Left forelimb (tissue), 1 donor: Measurements from ENCODE around the gene BLVRB.
"Not testable (repeated sequence)": the region's sequence is repeated elsewhere in the genome, so short reads cannot be mapped to it uniquely, and the experiment has no call there.

Source experiments
- DNase-seq: peaks from one replicate; pipeline ENCODE4 v3.0.0-alpha.2; 2018; ENCODE audit warnings: low spot score

The BLVRB gene

DNA sequence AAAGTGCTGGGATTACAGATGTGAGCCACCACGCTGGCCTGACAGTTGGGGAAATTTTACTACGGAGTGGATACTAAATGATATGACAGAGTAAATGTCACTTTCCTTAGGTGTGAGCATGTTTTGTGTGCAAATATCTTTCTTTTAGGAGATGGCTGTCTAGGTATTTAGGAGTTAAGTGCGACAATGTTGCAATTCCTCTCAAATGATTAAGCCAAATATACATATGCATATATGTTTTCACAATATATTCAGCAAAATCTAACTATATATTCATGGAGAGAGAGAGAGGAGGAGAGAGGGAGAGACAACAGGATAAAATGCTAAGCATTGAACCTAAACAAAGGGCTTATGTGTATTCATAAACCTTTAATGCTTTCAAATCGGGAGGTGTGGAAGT is 16.0 kb downstream of the BLVRB start:
- no peak for DNase-seq

DNA sequence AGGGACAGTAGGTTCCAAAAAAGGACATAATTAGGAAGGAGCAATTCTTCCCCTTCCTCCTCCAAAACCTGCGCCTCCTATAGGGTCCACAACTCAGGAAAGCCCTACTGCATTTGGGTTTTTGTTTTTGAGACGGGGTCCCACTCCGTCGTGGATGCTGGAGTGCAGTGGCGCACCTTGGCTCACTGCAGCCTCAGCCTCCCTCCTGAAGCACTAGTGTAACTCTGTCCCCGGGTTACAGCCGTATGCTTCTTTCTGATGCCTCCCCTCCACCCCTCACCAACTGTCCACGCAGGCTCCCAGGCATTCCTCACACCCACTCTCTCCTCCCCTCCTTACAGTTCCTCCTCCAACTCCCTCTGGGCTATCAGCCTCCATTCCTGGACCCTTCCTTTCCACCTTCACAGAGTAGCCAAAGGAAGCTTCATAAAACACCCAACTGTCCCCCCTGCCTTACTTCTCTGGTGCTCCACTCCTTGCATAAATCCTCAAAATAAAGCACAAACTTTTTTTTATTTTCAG is 19.2 kb downstream of the BLVRB start:
- DNase-seq, result no peak

DNA sequence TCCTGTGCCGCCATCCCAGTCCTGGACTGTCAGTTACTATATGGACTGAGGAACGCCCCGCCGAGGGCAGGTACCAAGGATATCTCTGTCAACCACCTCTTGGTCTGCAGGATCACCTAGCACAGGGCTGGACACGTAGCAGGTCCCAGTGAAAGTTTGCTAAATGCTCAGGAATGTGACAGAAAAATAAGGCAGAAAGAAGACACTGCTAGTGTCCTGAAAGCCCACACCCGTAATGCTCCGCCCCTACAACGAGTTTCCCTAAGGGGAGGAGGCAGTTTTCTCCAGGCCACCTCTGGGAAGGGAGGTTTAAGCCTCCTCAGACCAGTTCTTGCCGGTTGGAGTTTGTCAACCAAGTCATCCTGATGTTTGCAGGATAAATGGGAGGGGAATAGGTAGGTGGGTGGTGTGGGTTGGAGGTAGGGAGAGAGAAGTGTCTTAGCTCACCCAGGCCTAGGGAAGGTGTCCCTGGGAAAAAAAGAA is 19.7 kb downstream of the BLVRB start:
- DNase-seq, result no peak

DNA sequence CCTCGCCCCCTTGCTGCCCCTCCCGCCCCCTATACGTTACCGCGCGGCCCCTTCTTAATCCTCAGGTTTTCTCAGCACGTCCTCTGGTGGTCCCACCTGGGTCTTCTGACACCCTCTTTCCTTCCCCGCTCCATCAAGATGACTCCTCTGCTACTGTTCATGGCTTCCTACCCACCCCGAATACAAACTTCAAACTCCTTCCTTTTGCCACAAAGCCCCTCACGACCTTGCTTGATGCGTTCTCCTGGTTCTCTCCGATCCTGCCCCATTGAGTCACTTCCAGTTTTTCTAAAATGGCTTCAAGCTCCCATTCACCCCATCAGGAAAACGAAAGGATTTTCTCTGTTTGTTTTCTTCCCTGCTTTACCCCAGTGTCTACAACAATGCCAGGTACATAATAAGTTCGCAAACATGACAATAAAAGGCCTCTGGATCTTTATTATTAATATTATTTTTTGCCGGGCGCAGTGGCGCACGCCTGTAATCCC is 20.7 kb downstream of the BLVRB start:
- no peak for DNase-seq

DNA sequence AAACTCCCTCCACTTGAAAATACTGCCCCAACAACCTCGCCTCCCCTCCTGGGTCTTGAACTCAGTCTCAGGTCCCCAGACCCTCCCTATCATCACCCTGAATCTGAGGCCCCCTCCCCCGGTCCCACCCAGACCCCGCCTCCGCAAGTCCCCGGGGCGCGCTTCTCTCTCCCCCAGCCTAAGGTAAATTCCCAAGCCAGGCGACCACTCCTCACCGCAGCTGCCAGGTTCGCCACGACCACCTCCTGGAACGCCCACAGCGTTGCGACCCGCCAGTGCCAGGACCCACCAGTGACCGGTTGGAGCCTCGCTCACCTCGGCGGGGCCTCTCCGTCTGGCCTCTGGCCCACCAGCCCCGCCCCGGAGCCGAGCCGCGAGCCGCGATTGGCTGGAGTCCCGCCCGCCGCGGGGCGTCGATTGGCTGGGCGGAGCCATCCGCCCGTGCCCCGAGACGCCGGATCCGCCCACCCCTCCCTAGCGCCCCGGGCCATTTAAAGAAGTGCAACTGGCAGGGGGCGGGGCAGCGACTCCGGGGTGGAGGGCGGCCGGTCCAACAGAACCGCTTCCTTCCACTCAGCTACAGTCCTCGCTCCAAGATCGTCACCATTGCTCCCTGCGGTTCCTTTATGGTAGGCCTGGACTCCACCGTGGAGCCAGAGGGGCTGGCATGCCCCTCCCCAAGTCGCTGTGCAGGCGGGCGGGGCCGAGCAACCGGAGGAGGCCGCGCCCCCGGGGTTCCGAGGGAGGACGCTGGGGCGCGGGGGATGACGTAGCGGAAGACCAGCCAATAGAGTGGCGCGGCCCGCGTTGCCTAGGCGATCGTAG is 21.3 kb downstream of the BLVRB start, which contains the start of gene SERTAD3:
Gene SERTAD3, minus strand, starts transcription at position 336 of the 825 bp plus-strand sequence. CDS start 2,255 bp downstream, outside the sequence.
- DNase-seq, result peak; percentile 98

DNA sequence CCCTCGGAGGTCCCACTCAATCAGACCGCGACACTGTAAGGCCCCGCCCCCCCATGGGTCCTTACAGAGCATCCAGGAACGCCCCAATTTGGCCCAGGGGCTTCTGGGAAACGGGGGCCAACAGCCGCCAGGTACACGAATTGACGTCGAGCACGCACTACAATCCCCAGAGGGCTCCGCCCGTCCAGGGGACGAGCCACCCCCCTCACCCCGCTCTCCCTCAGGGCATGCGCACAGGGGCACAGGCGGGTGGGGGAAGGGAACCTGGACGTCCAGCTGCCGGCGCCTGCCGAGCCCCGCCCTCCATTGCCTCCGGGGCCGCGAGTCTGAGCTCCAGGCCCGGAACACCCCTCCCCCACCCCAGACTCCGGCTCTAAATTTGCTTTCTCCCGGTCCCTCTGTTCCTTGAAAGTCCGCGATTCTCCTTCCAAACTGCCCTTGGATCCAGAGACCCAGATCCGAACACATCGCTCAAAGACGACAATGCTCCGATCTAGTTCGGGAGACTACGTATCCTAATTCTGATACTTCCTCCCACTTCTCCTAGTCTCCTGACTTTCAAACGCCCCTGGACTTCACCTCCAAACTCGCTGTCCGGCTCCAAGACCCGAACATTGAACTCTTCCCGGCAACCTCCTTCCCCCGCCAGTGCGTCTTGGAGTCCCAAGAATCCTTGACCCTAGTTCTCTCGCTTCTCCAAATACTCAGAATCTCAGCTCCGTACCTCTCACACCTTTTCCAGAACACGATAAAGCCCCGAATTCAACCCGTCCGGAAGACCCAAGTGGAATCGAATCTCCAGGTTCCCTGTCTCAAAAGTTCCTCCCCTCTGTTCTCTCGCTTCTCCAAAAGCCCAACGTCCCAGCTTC is 22.2 kb downstream of the BLVRB start:
- DNase-seq, result peak; percentile 99

DNA sequence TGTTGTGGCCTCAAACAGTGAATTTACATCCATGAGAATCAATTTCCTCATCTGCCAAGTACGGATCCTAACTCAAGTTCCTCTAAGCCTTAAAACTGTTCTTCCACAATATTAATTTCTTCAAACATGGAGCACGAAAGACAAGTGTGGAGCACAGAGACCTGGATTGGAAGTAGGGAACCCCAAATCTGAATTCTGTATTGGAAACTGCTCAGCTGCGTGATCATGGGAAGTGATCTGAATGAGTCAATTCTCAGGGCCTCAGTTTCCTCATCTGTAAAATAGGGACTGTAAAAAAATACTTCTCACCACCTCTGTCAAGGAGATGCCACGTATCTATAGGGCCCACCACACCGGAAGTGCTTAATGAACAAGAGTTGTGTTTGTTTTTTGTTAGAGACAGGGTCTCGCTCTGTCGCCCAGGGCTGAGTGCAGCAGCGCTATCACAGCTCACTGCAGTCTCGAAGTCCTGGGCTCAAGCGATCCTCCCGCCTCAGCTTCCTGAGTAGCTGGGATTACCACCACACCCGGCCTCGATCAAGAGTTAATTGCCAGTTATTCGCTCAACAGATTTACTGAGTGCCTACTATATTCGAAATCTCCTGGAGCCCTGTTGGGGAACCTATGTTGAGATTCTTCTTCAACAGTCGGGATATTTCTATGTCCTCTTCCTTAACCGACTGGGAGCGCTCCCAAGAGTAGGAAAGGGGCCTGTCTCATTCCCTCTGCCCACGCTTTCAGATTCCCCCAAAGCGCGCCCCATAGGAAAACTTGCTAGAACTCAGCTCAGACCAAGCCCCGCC is 23.0 kb downstream of the BLVRB start:
- no peak for DNase-seq

DNA sequence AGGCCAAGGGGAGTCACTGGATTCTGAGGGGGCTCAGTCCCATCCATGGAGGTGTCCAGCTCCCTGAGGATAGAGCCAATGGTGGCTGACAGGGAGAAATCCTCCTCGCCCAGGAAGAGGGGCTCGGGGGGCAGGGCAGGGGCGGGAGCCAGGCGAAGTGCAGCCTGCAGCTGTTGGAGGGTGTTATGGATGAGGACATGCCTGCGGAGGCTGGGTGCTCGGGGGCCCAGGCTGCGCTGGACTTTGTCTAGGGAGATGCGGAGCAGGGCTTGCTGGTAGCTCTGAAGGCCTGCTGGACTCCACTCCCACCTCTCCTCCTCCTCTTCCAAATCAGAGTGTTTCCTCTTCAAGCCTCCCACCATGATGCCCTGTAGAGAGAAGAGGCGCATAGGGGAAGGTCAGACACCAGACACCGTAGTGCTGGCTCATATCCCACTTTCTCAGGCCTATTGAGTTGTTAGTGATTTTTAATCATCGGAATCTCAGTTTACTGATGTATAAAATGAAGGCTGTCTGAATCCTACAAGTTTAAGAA is 23.8 kb downstream of the BLVRB start:
- DNase-seq, result no peak

DNA sequence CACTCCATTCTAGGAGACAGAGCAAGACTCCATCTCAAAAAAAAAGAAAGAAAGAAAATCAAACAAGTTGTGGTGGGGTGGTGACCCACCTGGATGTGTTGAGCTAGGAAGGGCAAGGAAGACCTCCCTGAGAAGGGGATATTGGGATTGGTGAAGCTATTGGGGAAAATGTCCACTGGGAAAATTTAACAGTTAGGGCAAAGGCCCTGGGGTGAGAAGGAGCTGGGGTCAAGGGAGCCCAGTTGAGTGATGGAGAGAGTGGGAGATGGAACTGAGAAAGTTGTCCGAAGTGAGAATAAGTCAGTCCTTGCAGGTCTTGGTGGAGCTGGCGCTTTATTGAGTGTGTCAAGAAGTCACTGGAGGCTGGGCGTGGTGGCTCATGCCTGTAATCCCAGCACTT is 27.3 kb downstream of the BLVRB start:
- DNase-seq, result no peak

DNA sequence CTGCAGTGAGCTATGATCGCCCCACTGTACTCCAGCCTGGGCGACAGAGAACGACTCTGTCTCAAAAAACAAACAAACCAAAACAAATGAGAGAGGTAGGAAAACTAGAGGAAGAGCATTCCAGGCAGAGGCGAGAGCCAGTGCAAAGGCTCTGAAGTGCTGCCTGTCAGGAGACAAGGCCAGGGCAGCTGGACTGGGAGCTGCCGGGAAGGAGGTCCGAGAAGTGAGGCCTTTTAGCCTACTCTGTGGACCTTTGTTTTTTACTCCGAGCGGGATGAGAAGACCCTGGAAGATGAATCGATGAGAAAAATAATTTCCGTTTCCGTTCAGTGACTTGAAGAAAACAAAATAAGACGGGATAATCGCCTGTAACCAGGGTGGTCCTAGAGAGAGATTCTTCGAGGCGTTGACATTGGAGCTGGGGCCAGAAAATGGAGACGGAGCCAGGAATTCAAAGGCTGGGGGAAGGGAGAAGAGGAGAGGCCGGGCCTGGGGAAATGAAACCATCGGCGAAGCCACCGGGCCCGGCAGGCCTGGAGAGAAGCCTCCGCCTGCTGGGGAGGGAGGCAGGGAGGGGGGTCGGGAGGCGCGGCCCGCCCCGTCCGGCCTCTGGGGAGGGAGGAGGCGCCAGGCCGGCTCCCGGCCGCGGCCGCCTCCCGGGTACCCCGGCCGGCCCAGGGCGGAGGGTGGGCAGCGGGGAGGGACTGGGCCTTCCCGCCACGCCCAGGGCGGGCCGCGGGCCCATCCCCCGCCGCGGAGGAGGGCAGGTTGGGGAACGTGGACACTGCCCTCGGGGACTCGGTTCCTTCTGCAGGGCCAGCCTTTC is 31.9 kb downstream of the BLVRB start:
- DNase-seq, result peak; percentile 94

DNA sequence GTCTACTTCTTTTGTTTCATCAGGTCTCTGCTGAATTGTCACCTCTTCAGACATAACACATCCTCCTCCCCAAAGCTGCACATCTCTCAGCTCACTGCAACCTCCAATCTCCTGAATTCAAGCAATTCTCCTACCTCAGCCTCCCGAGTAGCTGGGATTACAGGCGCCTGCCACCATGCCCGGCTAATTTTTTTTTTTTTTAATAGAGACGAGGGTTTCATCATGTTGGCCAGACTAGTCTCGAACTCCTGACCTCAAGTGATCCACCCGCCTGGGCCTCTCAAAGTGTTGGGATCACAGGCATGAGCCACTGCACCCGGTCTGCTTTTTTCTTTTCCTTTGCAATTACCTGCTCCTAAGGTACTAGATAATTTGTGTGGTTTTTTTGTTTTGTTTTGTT is 32.8 kb downstream of the BLVRB start:
- DNase-seq, result not testable (repeated sequence)

DNA sequence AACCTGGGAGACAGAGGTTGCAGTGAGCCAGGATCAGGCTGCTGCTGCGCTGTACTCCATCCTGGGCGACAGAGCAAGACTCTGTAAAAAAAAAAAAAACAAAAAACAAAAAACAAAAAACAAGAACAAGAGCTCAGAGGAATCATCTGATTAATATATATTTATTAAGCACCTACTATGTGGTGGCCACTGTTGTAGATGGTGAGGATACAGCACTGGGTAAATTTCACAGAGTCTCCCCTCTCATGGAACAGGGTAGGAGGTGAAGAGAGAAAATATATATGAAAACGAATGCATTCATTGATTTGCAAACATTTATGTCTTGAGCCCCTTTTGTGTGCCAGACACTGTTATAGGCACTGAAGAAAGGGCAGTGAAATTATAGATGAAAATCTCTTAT is 33.8 kb downstream of the BLVRB start:
- DNase-seq, result no peak

DNA sequence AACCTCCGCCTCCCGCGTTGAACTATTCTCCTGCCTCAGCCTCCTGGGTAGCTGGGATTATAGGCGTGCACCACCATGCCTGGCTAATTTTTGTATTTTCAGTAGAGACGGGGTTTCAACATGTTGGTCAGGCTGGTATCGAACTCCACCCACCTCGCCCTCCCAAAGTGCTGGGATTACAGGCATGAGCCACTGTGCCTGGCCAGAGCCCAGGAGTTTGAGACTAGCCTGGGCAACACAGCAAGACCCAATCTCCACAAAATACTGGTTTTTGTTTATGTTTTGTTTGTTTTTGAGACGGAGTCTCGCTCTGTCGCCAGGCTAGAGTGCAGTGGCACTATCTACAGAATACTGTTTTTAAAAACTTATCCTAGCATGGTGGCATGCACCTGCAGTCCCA is 35.3 kb downstream of the BLVRB start:
- DNase-seq, result not testable (repeated sequence)

DNA sequence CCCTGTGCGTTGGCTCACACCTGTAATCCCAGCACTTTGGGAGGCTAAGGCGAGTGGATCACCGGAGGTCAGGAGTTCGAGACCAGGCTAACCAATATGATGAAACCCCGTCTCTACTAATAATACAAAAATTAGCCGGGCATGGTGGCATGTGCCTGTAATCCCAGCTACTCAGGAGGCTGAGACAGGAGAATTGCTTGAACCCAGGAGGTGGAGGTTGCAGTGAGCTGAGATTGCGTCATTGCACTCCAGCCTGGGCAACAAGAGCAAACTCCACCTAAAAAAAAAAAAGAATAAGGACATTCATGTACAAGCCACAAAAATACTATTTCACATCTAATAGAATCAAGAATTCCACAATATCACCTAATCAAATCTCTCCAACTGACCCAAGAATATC is 37.3 kb downstream of the BLVRB start:
- not testable (repeated sequence) for DNase-seq

DNA sequence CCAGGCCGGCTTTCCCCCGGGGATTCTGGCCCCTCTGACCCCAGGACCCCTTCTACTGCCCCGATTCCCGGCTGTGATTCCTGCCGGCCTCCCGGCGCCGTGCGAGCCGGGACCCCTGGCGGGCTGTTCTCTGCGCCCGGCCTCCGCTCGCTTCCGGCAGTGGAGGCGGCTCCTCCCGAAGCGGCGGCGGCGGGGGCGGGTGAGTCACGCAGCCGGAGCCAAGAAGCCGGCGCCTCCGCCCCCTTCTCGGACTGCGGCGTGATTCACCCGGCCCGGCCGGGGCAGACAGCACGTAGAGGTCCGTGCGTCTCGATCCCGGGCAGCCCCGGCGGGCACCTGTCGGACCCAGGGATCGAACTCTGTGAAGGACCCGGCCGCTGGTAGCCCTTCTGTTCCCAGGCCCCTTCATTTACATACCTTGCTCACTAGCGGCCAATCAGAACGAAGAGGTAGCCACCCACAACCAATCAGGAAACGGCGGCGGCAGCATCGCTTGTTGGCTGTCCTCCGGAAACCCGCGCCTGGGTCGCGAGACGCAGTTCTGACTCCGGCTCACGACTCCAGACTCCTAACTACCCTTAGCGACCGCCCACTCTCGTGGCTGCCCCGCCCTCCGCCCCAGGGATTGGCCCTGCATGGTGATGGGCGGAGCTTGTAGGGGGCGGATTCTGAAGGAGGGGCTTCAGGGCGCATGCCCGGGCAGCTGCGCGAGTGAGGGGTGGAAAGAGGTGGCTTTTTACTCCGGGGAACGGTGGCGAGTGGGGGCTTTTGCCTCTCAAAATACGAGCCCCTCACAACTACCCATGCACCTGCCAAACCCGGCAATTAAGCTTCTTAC is 39.9 kb downstream of the BLVRB start, which contains the start of gene SERTAD1:
Gene SERTAD1, minus strand, starts transcription at position 543 of the 838 bp plus-strand sequence. CDS start 2,446 bp downstream, outside the sequence.
- peak; percentile 100 for DNase-seq

DNA sequence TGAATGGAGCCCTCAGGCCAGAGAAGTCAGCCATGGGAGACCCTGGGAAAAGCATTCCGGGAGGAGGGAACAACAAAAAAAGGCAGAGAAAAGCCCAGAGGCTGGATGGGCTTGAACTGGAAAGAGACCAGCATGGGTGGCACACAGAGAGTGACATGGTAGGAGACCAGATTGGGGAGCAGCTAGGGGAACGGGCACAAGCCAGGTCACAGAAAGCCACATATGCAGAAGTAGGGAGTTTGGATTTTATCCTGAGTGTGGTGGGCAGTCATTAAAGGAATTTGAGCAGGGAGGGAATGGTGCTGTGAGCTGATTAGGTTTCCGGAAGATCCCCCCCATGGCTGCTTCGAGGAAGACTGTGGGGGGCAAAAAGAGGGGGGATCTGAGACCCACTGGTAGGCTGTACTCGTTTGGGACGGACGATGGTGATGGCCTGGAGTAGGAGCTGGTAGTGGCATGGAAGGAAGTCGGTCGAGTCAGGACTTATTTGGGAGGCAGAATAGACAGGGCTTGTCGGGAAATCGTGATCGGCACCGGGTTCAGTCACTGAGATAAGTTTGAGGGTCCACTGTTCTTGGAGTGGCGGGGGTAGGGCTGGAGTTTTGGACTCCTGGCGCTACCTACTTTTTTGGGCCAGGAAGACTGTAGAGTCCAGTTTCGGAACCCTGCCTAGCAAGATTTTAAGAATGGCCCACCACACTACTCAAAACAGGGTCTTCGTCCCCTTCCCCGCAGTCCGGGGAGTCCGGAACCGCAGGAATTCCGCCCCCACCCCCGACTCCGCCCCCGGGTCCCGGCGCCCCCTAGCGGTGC is 40.7 kb downstream of the BLVRB start:
- no peak for DNase-seq

DNA sequence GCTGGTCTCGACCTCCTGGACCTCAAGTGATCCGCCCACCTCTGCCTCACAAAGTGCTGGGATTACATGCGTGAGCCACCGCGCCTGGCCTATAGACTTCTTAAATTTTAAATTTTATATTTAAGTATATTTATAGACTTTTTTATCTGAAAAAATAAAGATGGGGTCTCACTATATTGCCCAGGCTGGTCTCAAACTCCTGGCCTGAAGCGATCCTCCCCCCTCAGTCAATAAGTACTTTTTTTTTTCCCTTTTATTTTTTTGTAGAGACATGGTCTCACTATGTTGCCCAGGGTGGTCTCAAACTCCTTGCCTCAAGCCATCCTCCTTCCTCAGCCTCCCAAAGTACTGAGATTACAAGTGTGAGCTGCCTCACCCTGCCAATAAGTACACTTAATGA is 41.6 kb downstream of the BLVRB start:
- DNase-seq, result no peak
